Hepatocyte (in vitro differentiated cells): ENCODE measurements around the gene GLI3. TPM values are rescaled to one million over a fixed set of nuclear protein-coding genes. Genes with fewer than 3 reads are reported as not detected.

ENCODE experiments used
- DNase-seq: peaks from one replicate; pipeline ENCODE4 v3.0.0-alpha.2; 2016; ENCODE audit warnings: low spot score
- H2AFZ ChIP-seq: fragments of 200-600 bp; sonication (generic); 2 replicates; pipeline ENCODE4 v1.6.0; 2016; ENCODE audit warnings: antibody characterized with exemption, mild to moderate bottlenecking
- H3K27ac ChIP-seq: fragments of 200-600 bp; sonication (generic); 2 replicates; pipeline ENCODE4 v1.5.1; 2016; ENCODE audit warnings: mild to moderate bottlenecking
- H3K27me3 ChIP-seq: fragments of 200-600 bp; sonication (generic); 2 replicates; pipeline ENCODE4 v1.6.1; 2016
- H3K36me3 ChIP-seq: fragments of 200-600 bp; sonication (generic); replicated peaks from 2 replicates; pipeline ENCODE4 v1.5.1; 2016; ENCODE audit warnings: low read depth; ENCODE audit not compliant: insufficient read depth
- H3K4me1 ChIP-seq: fragments of 200-600 bp; sonication (generic); 2 replicates; pipeline ENCODE4 v1.5.1; 2016; ENCODE audit warnings: mild to moderate bottlenecking, moderate library complexity; ENCODE audit not compliant: insufficient read depth
- H3K4me2 ChIP-seq: fragments of 200-600 bp; sonication (generic); 2 replicates; pipeline ENCODE4 v1.6.0; 2016
- H3K4me3 ChIP-seq: fragments of 200-600 bp; sonication (generic); 2 replicates; pipeline ENCODE4 v1.5.1; 2016; ENCODE audit warnings: mild to moderate bottlenecking
- H3K79me2 ChIP-seq: fragments of 200-600 bp; sonication (generic); 2 replicates; pipeline ENCODE4 v1.6.0; 2017; ENCODE audit warnings: mild to moderate bottlenecking
- H3K9me2 ChIP-seq: fragments of 200-600 bp; sonication (generic); replicated peaks from 2 replicates; pipeline ENCODE4 v1.6.0; 2017; ENCODE audit warnings: mild to moderate bottlenecking; ENCODE audit not compliant: insufficient read depth
- H3K9me3 ChIP-seq: fragments of 200-600 bp; sonication (generic); 2 replicates; pipeline ENCODE4 v1.5.1; 2016; ENCODE audit warnings: low read depth, mild to moderate bottlenecking
- H4K20me1 ChIP-seq: fragments of 200-600 bp; sonication (generic); 2 replicates; pipeline ENCODE4 v1.6.0; 2016; ENCODE audit warnings: mild to moderate bottlenecking; ENCODE audit not compliant: insufficient read depth, poor library complexity, severe bottlenecking
- EZH2 ChIP-seq: fragments of 200-600 bp; sonication (generic); IDR thresholded peaks from 2 replicates; pipeline ENCODE4 v1.6.1; 2016; ENCODE audit warnings: antibody characterized with exemption, mild to moderate bottlenecking, borderline replicate concordance
- EZH2phosphoT487 ChIP-seq: fragments of 200-600 bp; sonication (generic); IDR thresholded peaks from one replicate; pipeline ENCODE4 v1.6.1; 2018; ENCODE audit warnings: antibody characterized with exemption, mild to moderate bottlenecking, low read depth, moderate library complexity; ENCODE audit not compliant: unreplicated experiment, severe bottlenecking
- WGBS: methylation state at CpG from one replicate; pipeline ENCODE4 v1.1.6; 2016; ENCODE audit warnings: low lambda C conversion rate; ENCODE audit errors: missing lambda C conversion rate; 5-methylcytosine and 5-hydroxymethylcytosine counted together
- polyA plus RNA-seq: library from polyadenylated mRNA; unstranded; fragments of >200 nt; fragmentation: Nextera tagmentation; extraction: Ambion mirVana; gene quantifications from 2 replicates; pipeline ENCODE4 v1.2.1, GENCODE V29; 2016
- total RNA-seq: library from RNA; depleted of rRNA; stranded (reverse); fragments of >200 nt; gene quantifications from 2 replicates; pipeline ENCODE4 v1.2.3, GENCODE V29; 2014
- TF ChIP-seq, protein P1 (sequence below): fragments of 200-600 bp; sonication (generic); IDR thresholded peaks from 2 replicates; pipeline ENCODE4 v1.5.1; 2016; ENCODE audit warnings: antibody characterized with exemption, mild to moderate bottlenecking; ENCODE audit not compliant: poor library complexity

GLI3 gene
- total and polyA plus RNA-seq, 2 experiments from 2014 or later = 5.5 to 20.0 TPM

DNA sequence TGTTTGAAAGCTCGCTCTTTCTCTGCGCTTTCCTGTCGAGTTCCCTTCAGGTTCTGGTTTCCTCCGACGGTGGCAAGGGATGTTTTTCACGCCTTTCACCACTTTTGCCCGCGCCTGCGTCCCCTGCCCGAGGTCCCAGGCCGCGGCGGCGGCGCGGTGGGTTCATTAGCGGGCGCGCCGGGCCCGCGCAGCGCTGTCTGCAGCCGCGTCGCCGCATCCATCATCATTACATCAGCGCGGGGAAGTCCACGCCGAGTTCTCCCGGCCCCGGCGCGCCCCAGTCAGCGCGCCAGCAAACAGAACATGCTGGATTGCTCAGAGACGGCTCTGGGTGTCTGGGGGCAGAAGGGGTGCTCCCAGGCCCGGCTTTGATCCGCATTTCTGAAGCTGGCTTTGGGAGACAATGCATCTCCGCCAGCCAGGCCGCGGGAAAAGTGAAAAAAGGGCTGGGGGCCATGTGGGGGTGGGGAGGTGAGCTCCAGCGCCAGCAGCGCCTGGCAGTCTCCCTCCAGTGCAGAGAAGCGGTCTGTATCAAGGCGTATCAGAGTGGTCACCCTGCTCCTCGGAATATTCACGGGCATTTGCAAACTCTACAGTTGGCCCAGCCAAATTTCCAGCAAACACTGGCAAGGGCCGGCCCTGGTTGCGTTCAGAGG lies 8.9 kb downstream of the GLI3 start:
- H3K27ac ChIP-seq = peak overlapping the region; percentile 38
- H3K4me2 ChIP-seq = peak overlapping the region; percentile 89
- peak overlapping the region; percentile 31 for H3K4me3 ChIP-seq
- H3K4me1 ChIP-seq = peaks cover 36% of the 10 kb centered on the region
- no peak for TF ChIP-seq EZH2
- TF ChIP-seq, protein P1, sequence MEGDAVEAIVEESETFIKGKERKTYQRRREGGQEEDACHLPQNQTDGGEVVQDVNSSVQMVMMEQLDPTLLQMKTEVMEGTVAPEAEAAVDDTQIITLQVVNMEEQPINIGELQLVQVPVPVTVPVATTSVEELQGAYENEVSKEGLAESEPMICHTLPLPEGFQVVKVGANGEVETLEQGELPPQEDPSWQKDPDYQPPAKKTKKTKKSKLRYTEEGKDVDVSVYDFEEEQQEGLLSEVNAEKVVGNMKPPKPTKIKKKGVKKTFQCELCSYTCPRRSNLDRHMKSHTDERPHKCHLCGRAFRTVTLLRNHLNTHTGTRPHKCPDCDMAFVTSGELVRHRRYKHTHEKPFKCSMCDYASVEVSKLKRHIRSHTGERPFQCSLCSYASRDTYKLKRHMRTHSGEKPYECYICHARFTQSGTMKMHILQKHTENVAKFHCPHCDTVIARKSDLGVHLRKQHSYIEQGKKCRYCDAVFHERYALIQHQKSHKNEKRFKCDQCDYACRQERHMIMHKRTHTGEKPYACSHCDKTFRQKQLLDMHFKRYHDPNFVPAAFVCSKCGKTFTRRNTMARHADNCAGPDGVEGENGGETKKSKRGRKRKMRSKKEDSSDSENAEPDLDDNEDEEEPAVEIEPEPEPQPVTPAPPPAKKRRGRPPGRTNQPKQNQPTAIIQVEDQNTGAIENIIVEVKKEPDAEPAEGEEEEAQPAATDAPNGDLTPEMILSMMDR = no peak
- no peak for TF ChIP-seq EZH2phosphoT487
- peak overlapping the region; percentile 50 for H2AFZ ChIP-seq
- 11% methylated on average over 51 of the region's 51 CpGs for WGBS
- H3K79me2 ChIP-seq = peaks cover 65% of the 10 kb centered on the region
- H4K20me1 ChIP-seq = peaks cover 9% of the 10 kb centered on the region
- no peaks in the 10 kb centered on the region for H3K36me3 ChIP-seq
- H3K27me3 ChIP-seq = peaks cover 27% of the 10 kb centered on the region
- no peaks in the 10 kb centered on the region for H3K9me3 ChIP-seq
- DNase-seq = peak; percentile 60
- H3K9me2 ChIP-seq = no peaks in the 10 kb centered on the region

- Histone ChIP-seq H3K27ac (peak overlapping the region; percentile 38), H3K4me3 (peak overlapping the region; percentile 31), H3K4me2 (peak overlapping the region; percentile 89), H3K9me3 (no peaks in the 10 kb centered on the region), H3K4me1 (peaks cover 30% of the 10 kb centered on the region), H2AFZ (peak overlapping the region; percentile 50), H3K79me2 (peaks cover 70% of the 10 kb centered on the region), H3K36me3 (no peaks in the 10 kb centered on the region), H3K27me3 (peaks cover 27% of the 10 kb centered on the region), H4K20me1 (peaks cover 5% of the 10 kb centered on the region), H3K9me2 (no peaks in the 10 kb centered on the region)
- WGBS = 18% methylated on average over 13 of the region's 13 CpGs
- TF ChIP-seq, protein P1 = no peak
- TF ChIP-seq EZH2phosphoT487 = no peak
- no peak for TF ChIP-seq EZH2
- DNase-seq = no peak
These were observed 9.5 kb downstream of the GLI3 start for GRCh38 chr7:42227541-42227935.

GRCh38 chr7:42227021-42227420 lies 10.0 kb downstream of the GLI3 start:
- TF ChIP-seq EZH2phosphoT487 (no peak), EZH2 (no peak)
- TF ChIP-seq, protein P1 = no peak
- WGBS = 28% methylated on average over 5 of the region's 5 CpGs
- Histone ChIP-seq H3K4me2 (peak overlapping the region; percentile 89), H3K4me1 (peaks cover 25% of the 10 kb centered on the region), H3K27ac (peak overlapping the region; percentile 38), H3K9me3 (no peaks in the 10 kb centered on the region), H3K9me2 (no peaks in the 10 kb centered on the region), H3K27me3 (peaks cover 27% of the 10 kb centered on the region), H3K36me3 (no peaks in the 10 kb centered on the region), H2AFZ (no peak overlapping the region), H3K79me2 (peaks cover 67% of the 10 kb centered on the region), H4K20me1 (peaks cover 2% of the 10 kb centered on the region), H3K4me3 (no peak overlapping the region)
- DNase-seq = no peak
